Activated T-helper 2 cell treated with anti-CD3 and anti-CD28 coated beads, Interferon-gamma antibody, Interleukin-2, Interleukin-4, amounts not matched to agents 10 μg/mL and 5 μg/mL and 100 μg/mL, durations not matched to agents 14 hours and 24 hours and 36 hours (primary cell): ENCODE measurements around the gene EFNA4. TPM values are rescaled to one million over a fixed set of nuclear protein-coding genes. Genes with fewer than 3 reads are reported as not detected.

ENCODE experiments used
- DNase-seq: peaks from one replicate; pipeline ENCODE4 v3.0.0; 2021; ENCODE audit warnings: low spot score
- H3K27ac Mint-ChIP-seq: one replicate; pipeline ENCODE4 v1.8.0; 2021; ENCODE audit warnings: mixed read lengths
- H3K27me3 Mint-ChIP-seq: one replicate; pipeline ENCODE4 v1.8.0; 2021; ENCODE audit warnings: low read depth, mixed read lengths
- H3K36me3 Mint-ChIP-seq: one replicate; pipeline ENCODE4 v1.8.0; 2021; ENCODE audit warnings: low read depth, mixed read lengths
- H3K4me1 Mint-ChIP-seq: one replicate; pipeline ENCODE4 v1.8.0; 2021; ENCODE audit warnings: low read depth, mixed read lengths
- H3K4me3 Mint-ChIP-seq: one replicate; pipeline ENCODE4 v1.8.0; 2021; ENCODE audit warnings: low read depth, mild to moderate bottlenecking, moderate library complexity, mixed read lengths
- H3K9me3 Mint-ChIP-seq: one replicate; pipeline ENCODE4 v1.8.0; 2021; ENCODE audit warnings: mixed read lengths
- intact Hi-C: fragments of 100-400 bp; cut with micrococcal nuclease; formaldehyde crosslinking; loops from one replicate; pipeline ENCODE4 v1.15.1; 2023
- total RNA-seq: library from RNA; stranded (reverse); gene quantifications from 2 replicates; pipeline ENCODE4 v1.2.3, GENCODE V29; 2022

Gene EFNA4
- total RNA-seq, 1 donor from 2014 or later, result 10.5 TPM

DNA sequence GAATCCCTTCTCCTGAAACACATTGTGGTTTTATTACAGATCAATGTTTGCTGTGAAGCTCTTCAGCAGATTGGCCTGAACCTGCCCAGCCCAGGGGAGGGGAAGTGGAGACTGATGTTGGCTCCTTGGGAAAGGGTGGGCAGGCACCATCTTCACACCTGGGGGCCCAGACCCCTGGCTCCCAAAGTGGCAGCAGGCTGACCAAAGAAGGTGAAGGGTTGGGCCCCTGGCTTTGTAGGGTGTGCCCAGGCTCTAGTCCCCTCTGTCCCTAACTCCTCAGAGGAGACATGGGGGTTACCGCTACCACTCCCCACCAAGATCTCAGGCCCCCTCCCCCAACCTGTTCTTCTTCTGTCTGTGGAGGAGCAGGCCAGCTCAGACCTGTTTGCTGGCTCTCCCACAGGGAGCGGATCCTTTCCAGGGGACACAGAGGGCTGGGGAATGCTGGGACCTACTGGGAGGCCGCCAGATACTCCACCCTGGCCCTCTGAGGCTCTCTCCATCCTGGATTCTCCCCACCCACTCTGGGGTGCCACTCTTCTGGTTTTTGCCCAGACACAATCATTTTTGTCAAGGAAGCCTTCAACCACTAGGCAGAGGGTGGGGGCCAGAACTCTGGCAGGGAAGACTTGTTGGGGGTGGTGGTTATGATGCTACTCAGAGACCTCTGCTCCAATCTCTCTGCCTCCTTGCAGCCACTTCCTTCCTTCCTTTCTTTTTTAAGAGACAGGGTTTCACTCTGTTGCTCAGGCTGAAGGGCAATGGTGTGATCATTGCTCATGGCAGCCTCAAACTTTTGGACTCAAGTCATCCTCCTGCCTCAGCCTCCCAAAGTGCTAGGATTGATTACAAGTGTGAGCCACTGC, 10.1 kb downstream of the EFNA4 start:
- intact Hi-C loops, result no loop called here
- H3K27ac Mint-ChIP-seq, result no peak overlapping the region
- DNase-seq, result no peak
- peaks cover 12% of the 10 kb centered on the region for H3K27me3 Mint-ChIP-seq
- H3K4me1 Mint-ChIP-seq, result peaks cover 42% of the 10 kb centered on the region
- no peaks in the 10 kb centered on the region for H3K9me3 Mint-ChIP-seq
- H3K4me3 Mint-ChIP-seq, result no peak overlapping the region
- peaks cover 8% of the 10 kb centered on the region for H3K36me3 Mint-ChIP-seq

DNA sequence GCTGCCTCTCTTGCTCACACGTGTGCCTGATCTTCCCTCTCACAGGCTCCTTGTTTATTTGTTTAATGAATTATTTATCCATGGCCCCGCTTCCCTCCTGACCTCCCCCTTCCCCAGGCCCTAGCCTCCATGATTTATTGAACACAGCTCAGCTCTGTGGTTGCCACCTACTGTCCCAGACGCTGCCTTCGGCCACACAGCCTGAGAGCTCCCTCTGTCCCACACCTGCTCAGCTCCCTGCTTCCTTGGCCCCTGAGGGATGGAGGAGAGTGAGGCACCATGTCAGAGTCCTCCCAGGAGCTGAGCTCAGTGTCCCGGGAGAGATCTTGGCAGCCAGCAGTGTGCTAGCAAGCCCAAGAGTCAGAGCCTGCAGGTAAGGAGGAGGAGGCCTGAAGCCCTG, 12.0 kb downstream of the EFNA4 start:
- DNase-seq, result no peak
- no peaks in the 10 kb centered on the region for H3K9me3 Mint-ChIP-seq
- peaks cover 46% of the 10 kb centered on the region for H3K4me1 Mint-ChIP-seq
- peaks cover 21% of the 10 kb centered on the region for H3K27me3 Mint-ChIP-seq
- H3K36me3 Mint-ChIP-seq, result no peaks in the 10 kb centered on the region
- intact Hi-C loops, result no loop called here
- H3K4me3 Mint-ChIP-seq, result no peak overlapping the region
- no peak overlapping the region for H3K27ac Mint-ChIP-seq

DNA sequence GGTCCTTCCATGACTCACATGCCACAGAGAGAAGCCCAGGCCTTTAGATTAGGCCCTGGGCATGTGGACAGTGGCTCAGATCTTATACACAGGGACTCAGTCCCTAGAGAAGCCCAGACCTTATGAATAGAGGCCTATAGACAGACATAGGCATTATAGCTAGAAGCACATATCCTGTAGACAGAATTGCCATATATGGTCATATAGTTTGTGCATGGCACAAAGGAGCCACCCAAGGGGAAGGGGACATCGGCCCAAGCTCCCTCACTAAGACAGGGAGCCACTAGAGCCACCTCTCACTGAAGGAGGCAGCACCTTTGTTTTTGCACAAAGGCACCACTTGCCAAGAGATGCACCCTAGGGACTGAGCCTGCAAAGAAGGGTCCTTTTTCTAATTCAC, 12.8 kb downstream of the EFNA4 start:
- Mint-ChIP-seq H3K27me3 (peaks cover 26% of the 10 kb centered on the region), H3K4me3 (no peak overlapping the region), H3K36me3 (no peaks in the 10 kb centered on the region), H3K27ac (no peak overlapping the region), H3K4me1 (peaks cover 47% of the 10 kb centered on the region), H3K9me3 (no peaks in the 10 kb centered on the region)
- no peak for DNase-seq
- intact Hi-C loops, result no loop called here

DNA sequence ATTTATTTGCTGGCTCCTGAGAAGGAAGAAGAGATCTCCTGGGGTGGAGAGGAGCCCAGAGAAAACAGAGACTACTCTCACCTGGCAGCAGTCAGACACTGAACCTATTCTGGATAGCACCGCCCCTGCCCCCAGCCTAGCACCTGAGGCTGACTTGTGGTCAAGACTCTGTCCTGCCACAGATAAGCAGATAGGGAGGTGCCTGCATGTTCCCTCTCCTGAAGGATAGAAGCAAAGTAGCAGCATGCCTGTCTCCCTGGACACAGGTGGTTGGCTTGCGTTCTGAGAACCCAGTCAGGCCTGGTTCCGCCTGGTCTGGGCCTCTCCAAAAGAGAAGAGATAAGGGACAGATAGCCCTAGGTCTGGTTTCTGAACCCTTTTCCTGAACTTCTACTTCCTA, 13.8 kb downstream of the EFNA4 start:
- H3K27ac Mint-ChIP-seq, result no peak overlapping the region
- H3K27me3 Mint-ChIP-seq, result peaks cover 25% of the 10 kb centered on the region
- H3K36me3 Mint-ChIP-seq, result no peaks in the 10 kb centered on the region
- H3K9me3 Mint-ChIP-seq, result no peaks in the 10 kb centered on the region
- peaks cover 49% of the 10 kb centered on the region for H3K4me1 Mint-ChIP-seq
- H3K4me3 Mint-ChIP-seq, result no peak overlapping the region
- no peak for DNase-seq
- intact Hi-C loops, result no loop called here

DNA sequence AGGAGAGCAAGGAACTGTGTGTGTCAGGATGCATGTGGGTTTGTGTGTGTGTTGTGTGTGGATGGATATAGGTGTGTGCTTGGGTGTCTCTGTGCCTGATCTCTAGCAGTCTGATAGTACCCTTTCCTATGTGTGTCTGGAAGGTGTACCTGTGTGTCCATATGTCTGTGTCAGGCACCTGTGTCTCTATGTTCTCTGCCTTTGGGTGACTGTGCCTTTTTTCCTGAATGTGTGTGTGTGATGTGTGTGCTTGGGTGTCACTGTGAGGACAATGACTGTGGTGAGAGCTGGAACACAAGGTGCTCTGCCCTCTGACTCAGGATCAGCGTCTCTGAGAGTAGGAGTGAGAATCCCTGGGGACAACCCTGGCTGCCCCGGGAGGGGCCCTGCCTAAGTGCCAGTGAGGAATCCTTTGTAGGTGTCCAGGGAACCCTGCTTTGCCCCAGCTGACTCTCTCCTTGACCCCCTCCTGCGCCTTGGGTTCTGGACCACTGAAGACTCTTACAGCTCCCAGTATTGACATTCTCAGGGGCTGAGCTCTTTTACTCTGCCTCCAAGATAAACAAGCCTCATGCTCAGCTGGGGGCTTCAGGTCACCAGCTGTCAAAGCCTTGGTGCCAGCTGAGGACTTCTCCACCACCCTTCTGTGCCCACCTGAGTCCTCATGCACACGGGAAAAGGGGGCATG, 14.4 kb downstream of the EFNA4 start:
- Mint-ChIP-seq H3K9me3 (no peaks in the 10 kb centered on the region), H3K36me3 (no peaks in the 10 kb centered on the region), H3K27ac (no peak overlapping the region), H3K4me3 (peak overlapping the region; percentile 15), H3K27me3 (peaks cover 28% of the 10 kb centered on the region), H3K4me1 (peaks cover 51% of the 10 kb centered on the region)
- DNase-seq, result no peak
- intact Hi-C loops, result no loop called here

DNA sequence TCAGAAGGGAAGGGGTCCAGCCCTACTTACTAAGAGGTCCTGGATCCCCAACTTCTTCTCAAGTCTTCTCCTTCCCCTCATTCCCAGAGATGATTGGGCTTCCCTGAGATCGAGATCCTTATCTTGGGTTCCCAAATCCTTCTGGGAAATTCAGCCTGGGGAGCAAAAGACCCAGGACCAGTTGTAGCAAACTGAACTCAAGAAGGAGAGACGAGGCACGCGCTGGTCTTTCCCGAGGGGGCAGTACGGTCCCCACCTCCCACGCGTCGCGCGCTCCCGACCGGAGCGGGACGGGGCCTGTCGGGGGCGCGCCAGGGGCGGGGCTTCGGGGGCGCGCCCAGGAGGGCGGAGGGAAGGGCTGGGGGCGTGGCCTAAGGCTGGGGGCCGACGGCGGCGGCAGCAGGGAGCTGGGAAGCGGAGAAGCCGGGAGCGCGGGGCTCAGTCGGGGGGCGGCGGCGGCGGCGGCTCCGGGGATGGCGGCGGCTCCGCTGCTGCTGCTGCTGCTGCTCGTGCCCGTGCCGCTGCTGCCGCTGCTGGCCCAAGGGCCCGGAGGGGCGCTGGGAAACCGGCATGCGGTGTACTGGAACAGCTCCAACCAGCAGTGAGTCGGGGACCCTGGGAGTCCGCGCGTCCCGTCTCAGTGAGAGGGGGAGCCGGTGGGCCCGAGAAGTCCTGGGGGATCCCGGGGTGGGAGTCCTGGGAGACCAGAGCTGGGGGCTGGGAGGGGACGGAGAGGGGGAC, 15.1 kb downstream of the EFNA4 start, which contains the start of gene EFNA3:
TSS of gene EFNA3 (plus strand) at position 369 of the 741 bp plus-strand sequence. CDS start at position 474, 105 bp downstream.
- Mint-ChIP-seq H3K27me3 (peaks cover 35% of the 10 kb centered on the region), H3K27ac (no peak within 1 kb of the TSS), H3K4me1 (peaks cover 47% of the 10 kb centered on the region), H3K36me3 (no peaks in the 10 kb centered on the region), H3K9me3 (no peaks in the 10 kb centered on the region), H3K4me3 (peak within 1 kb of the TSS; percentile 62)
- intact Hi-C loops, result no loop called here
- peak; percentile 59 for DNase-seq

DNA sequence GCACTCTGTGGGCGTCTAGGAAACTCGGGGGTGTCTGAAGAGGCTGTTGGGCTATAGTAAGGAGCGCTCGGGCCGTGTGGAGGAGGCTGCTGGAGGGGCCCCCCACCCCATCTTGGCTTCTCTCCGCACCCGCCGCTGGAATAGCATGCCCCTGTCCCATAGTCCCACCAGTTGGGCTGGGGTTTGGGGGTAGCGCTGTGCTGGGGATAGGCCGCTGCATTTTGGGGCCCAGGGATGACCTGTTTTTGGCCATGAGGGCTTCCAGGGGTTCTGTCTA, 15.6 kb downstream of the EFNA4 start:
- Mint-ChIP-seq H3K27me3 (peaks cover 40% of the 10 kb centered on the region), H3K4me1 (peaks cover 48% of the 10 kb centered on the region), H3K9me3 (no peaks in the 10 kb centered on the region), H3K4me3 (peak overlapping the region; percentile 62), H3K36me3 (no peaks in the 10 kb centered on the region), H3K27ac (no peak overlapping the region)
- intact Hi-C loops, result no loop called here
- no peak for DNase-seq

DNA sequence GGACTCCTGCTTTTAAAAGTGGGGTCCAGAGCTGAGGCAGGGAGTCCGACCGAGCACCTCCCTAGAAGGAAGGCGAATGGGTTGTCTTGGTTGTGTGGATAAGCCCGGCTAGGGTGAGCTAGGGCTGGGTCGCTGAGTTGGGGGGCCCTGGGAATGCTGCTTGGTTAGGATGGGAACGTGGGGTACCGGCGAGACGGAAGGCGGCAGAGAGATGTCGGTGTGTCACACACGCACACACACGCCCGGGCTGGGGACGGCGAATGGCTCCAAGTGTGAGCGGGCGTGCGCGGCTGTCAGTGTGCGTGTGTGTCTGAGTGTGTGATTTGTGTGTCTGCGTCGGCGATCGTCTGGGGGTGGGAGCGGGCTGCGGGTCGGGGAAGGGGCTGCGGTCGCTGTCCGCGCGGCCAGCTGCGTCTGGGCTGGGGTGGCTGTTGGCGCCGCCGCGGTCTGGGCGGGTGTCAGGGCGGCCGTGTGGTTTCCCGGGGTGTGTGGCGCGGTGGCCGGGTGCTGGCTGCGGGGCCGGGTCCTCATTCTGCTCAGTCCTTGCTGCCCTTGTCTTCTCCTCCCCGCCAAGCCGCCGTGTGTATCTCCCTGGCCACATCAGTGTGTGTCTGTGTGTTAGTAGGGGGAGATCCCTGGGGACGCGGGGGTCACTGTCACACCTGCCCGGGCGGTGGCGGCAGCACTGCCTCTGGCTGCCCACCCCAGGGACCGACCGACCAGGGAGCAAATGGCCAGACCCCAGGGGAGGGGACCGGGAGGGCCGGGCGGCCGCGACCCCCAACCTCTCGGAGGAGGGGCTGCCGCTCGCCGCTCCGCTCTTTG, 16.2 kb downstream of the EFNA4 start:
- no peak for DNase-seq
- intact Hi-C loops, result loop anchor here (5.0 kb wide), 1 partner anchor 77 kb away; the partner anchor contains the start of gene ZBTB7B
- H3K27ac Mint-ChIP-seq, result no peak overlapping the region
- H3K4me3 Mint-ChIP-seq, result peak overlapping the region; percentile 62
- H3K27me3 Mint-ChIP-seq, result peaks cover 40% of the 10 kb centered on the region
- no peaks in the 10 kb centered on the region for H3K9me3 Mint-ChIP-seq
- no peaks in the 10 kb centered on the region for H3K36me3 Mint-ChIP-seq
- H3K4me1 Mint-ChIP-seq, result peaks cover 50% of the 10 kb centered on the region

DNA sequence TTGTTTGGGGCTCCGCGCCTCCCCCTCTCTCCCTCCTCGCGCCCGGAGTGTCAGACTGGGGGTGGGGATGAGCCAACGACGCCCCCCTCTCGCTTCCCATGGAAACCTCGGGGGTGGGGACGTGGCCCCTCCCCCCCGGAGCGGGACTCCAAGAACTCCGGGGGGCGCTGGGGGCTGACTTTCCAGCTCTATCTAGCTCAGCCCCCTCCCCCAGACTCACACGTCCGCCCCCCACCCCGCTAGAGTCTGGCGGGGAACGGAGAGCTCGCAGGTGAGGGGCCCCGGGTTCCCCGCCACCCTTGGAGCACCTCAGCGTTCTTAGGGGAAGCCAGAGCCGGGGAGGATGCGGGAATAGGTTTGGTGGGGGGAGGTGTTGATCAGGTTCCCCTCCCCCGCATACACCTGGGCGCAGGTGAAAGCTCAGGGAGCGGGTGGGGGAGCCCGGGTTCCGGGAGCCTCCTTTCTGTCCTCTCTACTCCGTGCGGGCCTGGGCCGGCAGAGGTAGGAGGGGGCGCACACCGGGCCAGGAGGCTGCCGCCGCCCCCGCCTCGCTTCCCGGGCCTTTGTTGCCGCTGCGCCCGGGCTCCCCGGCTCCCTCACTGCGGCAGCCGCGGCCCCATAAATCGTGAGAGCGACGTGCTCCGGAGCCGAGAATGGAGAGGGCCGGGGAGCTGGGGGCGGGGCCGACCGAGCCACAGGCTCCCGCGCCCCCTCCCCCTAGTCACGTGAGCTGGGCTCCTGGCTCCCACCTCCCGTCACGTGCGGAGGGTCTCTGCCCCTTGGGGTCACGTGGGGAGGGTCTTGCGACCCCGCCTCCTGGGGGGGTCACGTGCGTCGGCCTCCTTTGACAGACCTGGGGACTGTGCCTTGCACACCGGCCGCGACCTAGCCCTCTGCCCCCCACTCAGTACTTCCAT, 17.0 kb downstream of the EFNA4 start:
- no peak for DNase-seq
- H3K9me3 Mint-ChIP-seq, result no peaks in the 10 kb centered on the region
- H3K27me3 Mint-ChIP-seq, result peaks cover 40% of the 10 kb centered on the region
- H3K36me3 Mint-ChIP-seq, result no peaks in the 10 kb centered on the region
- no peak overlapping the region for H3K4me3 Mint-ChIP-seq
- H3K4me1 Mint-ChIP-seq, result peaks cover 52% of the 10 kb centered on the region
- intact Hi-C loops, result loop anchor here (5.0 kb wide), 1 partner anchor 78 kb away; the partner anchor contains the start of gene ZBTB7B
- no peak overlapping the region for H3K27ac Mint-ChIP-seq

DNA sequence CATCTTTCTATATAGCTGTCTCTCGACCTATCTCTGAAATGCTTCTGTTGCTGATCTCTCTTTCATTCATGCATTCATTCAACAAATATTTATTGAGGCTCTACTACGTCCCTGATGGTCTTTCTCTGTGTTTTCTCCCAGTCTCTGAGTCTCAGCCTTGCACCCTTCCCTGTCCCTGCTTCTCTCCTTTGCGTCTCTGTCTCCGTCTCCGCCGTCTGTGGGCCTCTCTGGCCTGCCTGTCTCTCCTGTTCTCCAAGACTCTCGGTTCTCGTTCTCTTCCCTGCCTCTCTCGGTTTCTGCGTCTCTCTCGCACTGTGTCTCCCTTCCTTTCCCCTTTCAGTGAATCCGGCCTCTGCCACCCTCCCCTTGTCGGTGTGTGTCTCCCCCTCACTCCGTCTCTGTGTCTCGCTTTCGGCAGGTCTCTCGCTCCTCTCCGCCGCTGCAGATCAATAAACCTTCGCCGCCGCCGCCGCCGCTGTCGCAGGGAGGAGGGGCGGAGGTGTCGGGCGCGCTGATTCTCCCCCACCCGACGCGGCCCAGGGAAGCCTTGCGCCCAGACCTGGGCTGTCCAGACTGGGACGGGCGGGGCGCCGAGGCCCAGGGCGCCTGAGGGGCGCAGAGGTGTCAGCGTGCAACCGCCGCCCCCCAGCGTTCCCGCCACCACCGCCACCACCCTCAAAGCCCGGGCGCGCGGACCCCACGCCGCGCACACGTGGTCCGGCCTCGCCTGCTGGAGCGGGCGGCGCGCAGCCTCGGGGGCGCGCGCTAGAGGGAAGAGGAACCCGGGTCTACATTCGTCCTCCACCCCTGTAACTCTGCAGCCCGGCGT, 18.1 kb downstream of the EFNA4 start:
- intact Hi-C loops, result loop anchor here (5.0 kb wide), 1 partner anchor 79 kb away; the partner anchor contains the start of gene ZBTB7B
- no peak overlapping the region for H3K27ac Mint-ChIP-seq

More for the DNA sequence above, 18.1 kb downstream of the EFNA4 start:
- Mint-ChIP-seq H3K4me3 (peak overlapping the region; percentile 52), H3K27me3 (peaks cover 40% of the 10 kb centered on the region), H3K36me3 (no peaks in the 10 kb centered on the region), H3K4me1 (peaks cover 46% of the 10 kb centered on the region), H3K9me3 (no peaks in the 10 kb centered on the region)
- no peak for DNase-seq
